GM12878 (cell line): ENCODE measurements around the gene RPL32. TPM values are rescaled to one million over a fixed set of nuclear protein-coding genes. Genes with fewer than 3 reads are reported as not detected.

Experiments used
- ATAC-seq: fragments of 200-7000 bp; cut with Tn5 transposase; 3 replicates; pipeline ENCODE4 v1.9.1; 2020; ENCODE audit warnings: mild to moderate bottlenecking, moderate library complexity
- BruUV-seq: library from RNA; stranded (reverse); fragments of 400-500 nt; replicated peaks from 2 replicates; lab custom pipeline; 2021; lab: Mats Ljungman, UMichigan
- CTCF ChIA-PET: fragments of 300-600 bp; sonication (Branson Sonifier 250); formaldehyde crosslinking; extraction: SDS; loops from one replicate; lab custom pipeline; 2021; ENCODE audit warnings: inconsistent platforms; lab: Yijun Ruan, JAX
- POLR2A ChIA-PET: fragments of 350-600 bp; formaldehyde crosslinking; extraction: SDS; loops from one replicate; lab custom pipeline; 2021; ENCODE audit warnings: inconsistent platforms; lab: Charles Lee
- RAD21 ChIA-PET: fragments of 300-600 bp; sonication (Branson Sonifier 250); formaldehyde crosslinking; loops from one replicate; lab custom pipeline; 2023; ENCODE audit warnings: antibody characterized with exemption; ENCODE audit not compliant: unreplicated experiment; lab: Charles Lee
- SMC1A ChIA-PET: fragments of 300-600 bp; sonication (Branson Sonifier 250); formaldehyde crosslinking; loops from one replicate; lab custom pipeline; 2023; ENCODE audit not compliant: unreplicated experiment, uncharacterized antibody; lab: Charles Lee
- DNase-seq: peaks from one replicate; pipeline ENCODE4 v3.0.0-alpha.2; 2011; ENCODE audit warnings: low read depth, low spot score
- FAIRE-seq: peaks from 3 replicates; lab custom pipeline; 2011; peaks lifted over from hg19 to GRCh38; lab: Jason Lieb, UNC
- H2AFZ ChIP-seq: 2 replicates; pipeline ENCODE4 v1.6.0; 2011; ENCODE audit warnings: low read depth, low read length, control low read depth; ENCODE audit not compliant: control insufficient read depth
- H3K27ac ChIP-seq: 2 replicates; pipeline ENCODE4 v1.5.1; 2011; ENCODE audit warnings: control low read depth; ENCODE audit not compliant: control insufficient read depth, insufficient read depth
- H3K27me3 ChIP-seq, 2 experiments: replicated peaks in 1 of 2; 2 replicates each; pipeline versions ENCODE4 v1.6.0 to v1.6.1; 2011; ENCODE audit warnings: low read length in 1 of 2; ENCODE audit not compliant: control insufficient read depth in 2 of 2, insufficient read depth in 2 of 2
- H3K36me3 ChIP-seq, 2 experiments: 2 replicates each; pipeline ENCODE4 v1.5.1; 2011; ENCODE audit warnings: low read length in 1 of 2; ENCODE audit not compliant: control insufficient read depth in 2 of 2, insufficient read depth in 2 of 2
- H3K4me1 ChIP-seq: 2 replicates; pipeline ENCODE4 v1.6.1; 2011; ENCODE audit warnings: mild to moderate bottlenecking, low read length, moderate library complexity, mixed read lengths; ENCODE audit not compliant: control insufficient read depth, insufficient read depth
- H3K4me2 ChIP-seq: 2 replicates; pipeline ENCODE4 v1.6.0; 2011; ENCODE audit warnings: control low read depth; ENCODE audit not compliant: control insufficient read depth, insufficient read depth
- H3K4me3 ChIP-seq: fragments of 200-600 bp; sonication (generic); 2 replicates; pipeline ENCODE4 v1.5.1; 2016
- H3K79me2 ChIP-seq: 2 replicates; pipeline ENCODE4 v1.6.0; 2011; ENCODE audit warnings: low read length; ENCODE audit not compliant: control insufficient read depth, insufficient read depth
- H3K9ac ChIP-seq: 2 replicates; pipeline ENCODE4 v1.8.0; 2011; ENCODE audit warnings: low read length, control low read depth, mixed read lengths; ENCODE audit not compliant: control insufficient read depth, insufficient read depth
- H3K9me3 ChIP-seq: replicated peaks from 3 replicates; pipeline ENCODE4 v1.5.1; 2011; ENCODE audit warnings: mild to moderate bottlenecking, low read length; ENCODE audit not compliant: control insufficient read depth, insufficient read depth
- H4K20me1 ChIP-seq: 2 replicates; pipeline ENCODE4 v1.6.0; 2011; ENCODE audit not compliant: control insufficient read depth, insufficient read depth
- CBFB ChIP-seq: IDR thresholded peaks from 2 replicates; pipeline ENCODE4 v1.6.1; 2016; ENCODE audit warnings: antibody characterized with exemption, low read depth
- CBX3 ChIP-seq: fragments of 200-600 bp; sonication (generic); IDR thresholded peaks from 2 replicates; pipeline ENCODE4 v1.6.1; 2016; ENCODE audit warnings: low read depth, borderline replicate concordance
- ETV6 ChIP-seq, 2 experiments: fragments of 450-650 bp in 1 of 2; IDR thresholded peaks in 1 of 2; conservative IDR thresholded peaks in 1 of 2; 2 replicates each; pipeline ENCODE4 v1.6.1; 2014; ENCODE audit warnings: antibody characterized with exemption in 1 of 2, borderline replicate concordance in 1 of 2, low read depth in 1 of 2, mild to moderate bottlenecking in 1 of 2, moderate library complexity in 1 of 2
- GABPA ChIP-seq: IDR thresholded peaks from 2 replicates; pipeline ENCODE4 v1.6.1; 2014; ENCODE audit warnings: antibody characterized with exemption, low read depth, mild to moderate bottlenecking, inconsistent platforms
- HDAC2 ChIP-seq: fragments of 200-600 bp; sonication (generic); IDR thresholded peaks from 2 replicates; pipeline ENCODE4 v1.6.1; 2017
- RUNX3 ChIP-seq: IDR thresholded peaks from 2 replicates; pipeline ENCODE4 v1.6.1; 2012; ENCODE audit warnings: low read length, inconsistent platforms
- SMAD1 ChIP-seq: fragments of 450-650 bp; IDR thresholded peaks from 2 replicates; pipeline ENCODE4 v1.6.1; 2018; ENCODE audit warnings: mild to moderate bottlenecking, low read depth; ENCODE audit not compliant: partially characterized antibody
- SPI1 ChIP-seq: IDR thresholded peaks from 2 replicates; pipeline ENCODE4 v1.6.1; 2011; ENCODE audit warnings: low read depth, mild to moderate bottlenecking, low read length, moderate library complexity, borderline replicate concordance; ENCODE audit not compliant: insufficient read depth
- WRNIP1 ChIP-seq: IDR thresholded peaks from 2 replicates; pipeline ENCODE4 v1.6.1; 2011; ENCODE audit warnings: low read depth, low read length, improper control_type of control experiment, borderline replicate concordance
- WGBS: methylation state at CpG from one replicate; pipeline ENCODE4 v1.1.6; 2016; ENCODE audit warnings: low lambda C conversion rate; ENCODE audit not compliant: insufficient replicate concordance, insufficient coverage; ENCODE audit errors: missing lambda C conversion rate; 5-methylcytosine and 5-hydroxymethylcytosine counted together
- in situ Hi-C: fragments of 300-500 bp; cut with MboI; formaldehyde crosslinking; loops from 9 replicates; pipeline ENCODE4 v1.14.3; 2018; ENCODE audit warnings: mixed read lengths
- intact Hi-C: fragments of 100-400 bp; cut with micrococcal nuclease; formaldehyde crosslinking; loops from one replicate; pipeline ENCODE4 v1.14.2; 2022; ENCODE audit not compliant: unreplicated experiment
- polyA plus RNA-seq, 11 experiments: library from polyadenylated mRNA; depleted of rRNA in 4 of 11; unstranded in 6 of 11; stranded (reverse) in 5 of 11; fragments of >200 nt; fragmentation: Nextera tagmentation in 4 of 11; fragmentation: Illumina TruSeq in 1 of 11; extraction: Ambion mirVana in 4 of 11; extraction: Trizol in 1 of 11; gene quantifications; 1 replicate in 1 of 11; 2 replicates in 10 of 11; pipeline versions ENCODE4 v1.2.1 to v1.2.3, GENCODE V29; 2011 to 2016; ENCODE audit warnings: inconsistent platforms in 2 of 11, missing spikeins in 2 of 11, low read depth in 1 of 11
- total RNA-seq, 4 experiments: library from RNA; depleted of rRNA in 3 of 4; stranded (reverse); fragments of >200 nt in 3 of 4; fragmentation: Illumina TruSeq in 1 of 4; extraction: Trizol in 1 of 4; gene quantifications; 2 replicates each; pipeline versions ENCODE4 v1.2.1 to v1.2.3, GENCODE V29; 2013 to 2021

Gene RPL32
- total and polyA plus RNA-seq, 10 of the 15 experiments (the other 5 are each of a cell fraction or from before 2014, with no cell fraction given) = 1,533 to 5,147 (median 3,350) TPM

DNA sequence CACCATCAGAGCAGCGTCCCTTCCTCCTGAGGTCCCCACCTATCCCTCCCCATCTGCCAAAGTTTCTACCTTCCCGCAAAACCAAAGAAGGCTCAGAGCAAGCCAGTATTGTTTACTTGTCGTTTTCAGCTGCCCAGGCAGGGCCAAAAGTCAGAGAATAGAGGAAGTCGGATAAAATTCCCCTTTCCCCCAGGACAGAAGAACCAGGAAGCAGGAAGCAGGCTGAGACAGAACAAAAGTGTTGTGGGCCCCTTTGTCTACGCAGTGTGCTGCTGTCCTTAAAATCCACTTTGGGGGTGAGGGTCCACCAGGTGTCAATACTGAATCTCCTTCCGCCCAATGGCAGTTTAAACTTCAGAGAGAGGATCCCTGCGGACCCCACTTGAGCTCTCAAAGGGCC is 18.5 kb upstream of the RPL32 start:
- ChIA-PET POLR2A (no interaction called here), RAD21 (no interaction called here), CTCF (interaction anchor here (1.0 to 1.9 kb wide), 2 partner anchors 8 to 14 kb away, joined by 4 to 7 read pairs; no protein-coding TSS in a partner anchor), SMC1A (interaction anchor here (0.8 kb wide), 1 partner anchor 18 kb away, joined by 3 read pairs; no protein-coding TSS in a partner anchor)
- ATAC-seq (no peak), FAIRE-seq (no peak), DNase-seq (no peak)
- no peaks in the 10 kb centered on the region; a peak in 1 of 4 replicates for H3K27me3 ChIP-seq
- H3K9me3 ChIP-seq = no peaks in the 10 kb centered on the region; the same call in 2 of the 3 replicates
- no peak overlapping the region for H3K4me2 ChIP-seq
- in situ Hi-C loops = no loop called here
- H3K4me1 ChIP-seq = no peaks in the 10 kb centered on the region
- no peaks in the 10 kb centered on the region for H3K79me2 ChIP-seq
- no peak overlapping the region for H3K4me3 ChIP-seq
- intact Hi-C loops = loop anchor here (10.0 kb wide), 1 partner anchor 125 kb away; no protein-coding TSS in a partner anchor
- TF ChIP-seq ETV6 (conservative IDR thresholded peaks at IDR 0.05 in 1 of 2, IDR thresholded peaks at IDR 0.05 in 1 of 2; ENCODE audit: borderline replicate concordance in 1 of 2, low read depth in 1 of 2) (no peak), SMAD1 (no peak), CBFB (no peak), SPI1 (0 out of 2 replicates have a peak, but pooled peaks have one; percentile 1)
- BruUV-seq = no TSS peak
- no peak overlapping the region for H2AFZ ChIP-seq
- H3K9ac ChIP-seq = no peak overlapping the region
- no peaks in the 10 kb centered on the region for H3K36me3 ChIP-seq
- no peaks in the 10 kb centered on the region for H4K20me1 ChIP-seq
- WGBS = 63% methylated on average over 7 of the region's 7 CpGs
- no peak overlapping the region for H3K27ac ChIP-seq

DNA sequence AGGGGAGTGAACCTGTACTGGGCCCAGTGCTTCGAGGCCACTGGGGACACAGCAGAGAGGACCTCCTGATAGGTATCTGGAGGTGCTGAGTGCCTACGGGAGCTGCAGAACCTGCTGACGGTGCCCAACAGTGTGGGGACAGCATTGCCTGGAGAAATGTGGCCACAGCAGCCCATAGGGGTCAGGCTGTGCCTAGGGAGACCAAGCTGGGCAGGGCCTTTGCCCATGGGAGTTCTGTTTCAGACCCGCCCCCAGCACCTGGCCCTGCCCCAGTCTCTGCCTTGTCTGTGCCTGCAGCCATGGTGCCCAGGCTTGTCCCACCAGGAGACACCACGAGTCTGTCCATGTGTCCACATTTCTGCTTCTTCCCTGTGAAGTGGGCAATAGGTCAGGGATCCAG is 15.3 kb upstream of the RPL32 start:
- Histone ChIP-seq H3K79me2 (no peaks in the 10 kb centered on the region), H3K9ac (no peak overlapping the region), H3K4me2 (no peak overlapping the region), H2AFZ (no peak overlapping the region), H4K20me1 (no peaks in the 10 kb centered on the region), H3K4me1 (no peaks in the 10 kb centered on the region), H3K9me3 (no peaks in the 10 kb centered on the region), H3K27ac (no peak overlapping the region), H3K4me3 (no peak overlapping the region), H3K36me3 (no peaks in the 10 kb centered on the region), H3K27me3 (peaks cover 2% of the 10 kb centered on the region in 2 experiments; a peak in 2 of 4 replicates)
- RAD21 ChIA-PET = interaction anchor here (0.6 kb wide), 2 partner anchors 182 to 202 kb away, joined by 3 to 4 read pairs; no protein-coding TSS in a partner anchor
- POLR2A ChIA-PET = no interaction called here
- in situ Hi-C loops (no loop called here), intact Hi-C loops (no loop called here)
- WGBS = 7% methylated on average over 5 of the region's 5 CpGs
- FAIRE-seq (no peak), ATAC-seq (no peak), DNase-seq (no peak)
- SMC1A ChIA-PET = no interaction called here
- no peak for TF ChIP-seq WRNIP1
- TF ChIP-seq GABPA = no peak
- no peak for TF ChIP-seq HDAC2
- no peak for TF ChIP-seq CBX3
- no peak for TF ChIP-seq RUNX3
- BruUV-seq = no TSS peak
- CTCF ChIA-PET = interaction anchor here (0.6 to 1.4 kb wide), 3 partner anchors 30 to 69 kb away, joined by 3 to 5 read pairs (median 4); no protein-coding TSS in a partner anchor
